HG03575 (cell line): ENCODE results near the gene ANKRD52.
"Not testable (repeated sequence)": the region's sequence is repeated elsewhere in the genome, so short reads cannot be mapped to it uniquely, and the experiment has no call there.

Source experiments
- ATAC-seq: cut with Tn5 transposase; IDR thresholded peaks from one replicate; pipeline ENCODE4 v1.9.1; 2021; ENCODE audit not compliant: unreplicated experiment, insufficient number of reproducible peaks, low FRiP score; ENCODE audit errors: extremely low read depth

ANKRD52 gene

GRCh38 chr12:56278905-56279304 is 20.7 kb upstream of the ANKRD52 start:
- ATAC-seq = no peak

GRCh38 chr12:56274299-56274698 is 16.1 kb upstream of the ANKRD52 start:
- ATAC-seq = no peak

GRCh38 chr12:56272468-56272867 is 14.3 kb upstream of the ANKRD52 start:
- not testable (repeated sequence) for ATAC-seq

- ATAC-seq = no peak
Observed at GRCh38 chr12:56271031-56271430, 12.8 kb upstream of the ANKRD52 start.

GRCh38 chr12:56267443-56268071 is 9.4 kb upstream of the ANKRD52 start:
- ATAC-seq = no peak

- no peak for ATAC-seq
Observed at GRCh38 chr12:56266693-56267442, 8.7 kb upstream of the ANKRD52 start, which contains the start of gene COQ10A. Gene COQ10A, plus strand, starts transcription at chr12:56266942. Its CDS starts 177 bp downstream, at chr12:56267119.

GRCh38 chr12:56266068-56266692 is 8.0 kb upstream of the ANKRD52 start:
- not testable (repeated sequence) for ATAC-seq

- not testable (repeated sequence) for ATAC-seq
Observed at GRCh38 chr12:56262955-56263354, 4.8 kb upstream of the ANKRD52 start.

GRCh38 chr12:56261503-56262232 is 3.5 kb upstream of the ANKRD52 start:
- ATAC-seq = no peak

- ATAC-seq = no peak
Observed at GRCh38 chr12:56260921-56261320, 2.7 kb upstream of the ANKRD52 start.

- ATAC-seq = no peak
Observed at GRCh38 chr12:56260380-56260779, 2.2 kb upstream of the ANKRD52 start.

- no peak for ATAC-seq
Observed at GRCh38 chr12:56258820-56259183, 618 bp upstream of the ANKRD52 start.

- no peak for ATAC-seq
Observed at GRCh38 chr12:56257491-56258067, 605 bp downstream of the ANKRD52 start.

GRCh38 chr12:56257071-56257470 is 1.1 kb downstream of the ANKRD52 start:
- ATAC-seq = no peak

GRCh38 chr12:56256326-56256960 is 1.7 kb downstream of the ANKRD52 start:
- no peak for ATAC-seq

- no peak for ATAC-seq
Observed at GRCh38 chr12:56255671-56256070, 2.5 kb downstream of the ANKRD52 start.

- no peak for ATAC-seq
Observed at GRCh38 chr12:56253091-56253490, 5.1 kb downstream of the ANKRD52 start.

- ATAC-seq = no peak
Observed at GRCh38 chr12:56252649-56253048, 5.5 kb downstream of the ANKRD52 start.

GRCh38 chr12:56248711-56249110 is 9.5 kb downstream of the ANKRD52 start:
- no peak for ATAC-seq
